ENCODE measurements around the gene CAMKK1. TPM values are rescaled to one million over a fixed set of nuclear protein-coding genes. Genes with fewer than 3 reads are reported as not detected.

The CAMKK1 gene
- polyA plus RNA-seq, 1 donor (not counting 4 experiments of a cell fraction or from before 2014, with no cell fraction given), result 2.5 TPM

DNA sequence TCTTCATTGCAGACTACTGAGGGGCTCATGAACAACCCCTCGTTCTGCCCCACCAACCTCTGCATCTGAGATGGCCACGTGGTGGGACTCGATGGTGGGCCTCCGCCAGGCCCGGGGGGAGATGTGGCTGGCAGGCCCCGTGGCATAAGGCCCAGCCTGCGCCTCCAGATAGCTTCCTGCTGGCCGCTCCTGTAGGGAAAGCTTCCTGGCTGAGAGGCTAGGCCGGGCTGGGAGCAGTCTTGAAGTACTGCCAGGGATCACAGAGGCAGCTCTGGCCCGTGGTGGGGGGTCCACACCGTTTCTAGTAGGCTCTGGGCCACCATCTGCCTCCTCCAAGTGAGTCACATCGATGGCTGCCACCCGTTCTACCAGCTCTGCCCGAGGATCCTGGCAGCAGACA, 7.6 kb downstream of the CAMKK1 start:
- peaks cover 0 to 2% of the 10 kb centered on the region in 2 experiments for H3K36me3 ChIP-seq (ENCODE audit: control insufficient read depth in 2 of 2, extremely low read depth in 1 of 2, insufficient read depth in 2 of 2, low read length in 2 of 2)
- H4K20me1 ChIP-seq (ENCODE audit: control insufficient read depth, extremely low read depth, insufficient read depth, low read length), result no peaks in the 10 kb centered on the region
- no peaks in the 10 kb centered on the region for H3K79me2 ChIP-seq (ENCODE audit: control insufficient read depth, insufficient read depth, low read length)
- H3K9me3 ChIP-seq (ENCODE audit: control insufficient read depth, low read depth, low read length), result no peaks in the 10 kb centered on the region
- H3K27me3 ChIP-seq (ENCODE audit: control insufficient read depth, extremely low read depth, insufficient read depth, low read length), result no peaks in the 10 kb centered on the region
- no peak for DNase-seq (ENCODE audit: low read depth, low spot score)
- H3K4me2 ChIP-seq (ENCODE audit: control insufficient read depth, extremely low read depth, insufficient read depth, low read depth, low read length), result no peak overlapping the region
- H3K4me3 ChIP-seq (ENCODE audit: control insufficient read depth in 2 of 3, extremely low read depth in 1 of 3, insufficient read depth in 2 of 3, low read depth in 1 of 3, low read length in 3 of 3), result no peak overlapping the region
- H2AFZ ChIP-seq (ENCODE audit: control insufficient read depth, low read length), result no peak overlapping the region
- peaks cover 28% of the 10 kb centered on the region for H3K4me1 ChIP-seq (ENCODE audit: control insufficient read depth, extremely low read depth, insufficient read depth, low read length)
- no peak overlapping the region for H3K27ac ChIP-seq (ENCODE audit: control insufficient read depth, insufficient read depth, low read length)
- no peak for TF ChIP-seq EZH2 (IDR thresholded peaks at IDR 0.05; ENCODE audit: low read length)
- TF ChIP-seq, protein P1, sequence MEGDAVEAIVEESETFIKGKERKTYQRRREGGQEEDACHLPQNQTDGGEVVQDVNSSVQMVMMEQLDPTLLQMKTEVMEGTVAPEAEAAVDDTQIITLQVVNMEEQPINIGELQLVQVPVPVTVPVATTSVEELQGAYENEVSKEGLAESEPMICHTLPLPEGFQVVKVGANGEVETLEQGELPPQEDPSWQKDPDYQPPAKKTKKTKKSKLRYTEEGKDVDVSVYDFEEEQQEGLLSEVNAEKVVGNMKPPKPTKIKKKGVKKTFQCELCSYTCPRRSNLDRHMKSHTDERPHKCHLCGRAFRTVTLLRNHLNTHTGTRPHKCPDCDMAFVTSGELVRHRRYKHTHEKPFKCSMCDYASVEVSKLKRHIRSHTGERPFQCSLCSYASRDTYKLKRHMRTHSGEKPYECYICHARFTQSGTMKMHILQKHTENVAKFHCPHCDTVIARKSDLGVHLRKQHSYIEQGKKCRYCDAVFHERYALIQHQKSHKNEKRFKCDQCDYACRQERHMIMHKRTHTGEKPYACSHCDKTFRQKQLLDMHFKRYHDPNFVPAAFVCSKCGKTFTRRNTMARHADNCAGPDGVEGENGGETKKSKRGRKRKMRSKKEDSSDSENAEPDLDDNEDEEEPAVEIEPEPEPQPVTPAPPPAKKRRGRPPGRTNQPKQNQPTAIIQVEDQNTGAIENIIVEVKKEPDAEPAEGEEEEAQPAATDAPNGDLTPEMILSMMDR (optimal IDR thresholded peaks at IDR 0.05 in 1 of 3, IDR thresholded peaks at IDR 0.05 in 1 of 3, conservative IDR thresholded peaks at IDR 0.05 in 1 of 3; ENCODE audit: extremely low read depth in 1 of 3, insufficient read depth in 2 of 3, low read length in 3 of 3), result no peak
- H3K9me1 ChIP-seq (ENCODE audit: control insufficient read depth, extremely low read depth, insufficient read depth, low read length), result no peaks in the 10 kb centered on the region
- H3K9ac ChIP-seq (ENCODE audit: control insufficient read depth, extremely low read depth, insufficient read depth, low read length), result no peak overlapping the region
- FAIRE-seq, result no peak
- dilution Hi-C loops (cut with MboI; ENCODE audit: extremely low pct_ligation_motif_present, low sequenced_read_pairs), result no loop called here

DNA sequence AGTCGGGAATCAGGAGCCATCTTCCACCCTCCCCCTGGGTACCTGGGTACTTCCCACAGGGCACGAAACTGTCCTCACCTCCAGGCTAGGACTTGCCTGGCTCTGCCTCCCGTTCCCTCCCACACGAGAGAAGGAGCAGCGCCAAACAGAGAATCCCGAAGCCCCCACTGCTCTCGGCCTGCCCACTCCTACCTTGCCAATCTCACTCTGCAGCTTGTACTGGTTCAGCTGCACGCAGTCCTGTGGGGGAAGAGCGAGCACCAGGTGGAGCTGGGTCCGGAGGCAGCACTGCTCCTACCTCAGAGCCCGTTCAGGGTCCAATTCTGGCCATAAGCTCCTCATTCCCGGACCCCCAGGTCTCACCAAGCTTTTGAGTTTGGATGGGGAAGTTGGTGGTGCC, 8.7 kb downstream of the CAMKK1 start:
- Histone ChIP-seq H3K9me3 (ENCODE audit: control insufficient read depth, low read depth, low read length) (no peaks in the 10 kb centered on the region), H3K4me1 (ENCODE audit: control insufficient read depth, extremely low read depth, insufficient read depth, low read length) (peaks cover 17% of the 10 kb centered on the region), H3K27me3 (ENCODE audit: control insufficient read depth, extremely low read depth, insufficient read depth, low read length) (no peaks in the 10 kb centered on the region), H3K79me2 (ENCODE audit: control insufficient read depth, insufficient read depth, low read length) (no peaks in the 10 kb centered on the region), H3K4me3 (ENCODE audit: control insufficient read depth in 2 of 3, extremely low read depth in 1 of 3, insufficient read depth in 2 of 3, low read depth in 1 of 3, low read length in 3 of 3) (no peak overlapping the region), H3K36me3 (ENCODE audit: control insufficient read depth in 2 of 2, extremely low read depth in 1 of 2, insufficient read depth in 2 of 2, low read length in 2 of 2) (peaks cover 0 to 2% of the 10 kb centered on the region in 2 experiments), H4K20me1 (ENCODE audit: control insufficient read depth, extremely low read depth, insufficient read depth, low read length) (no peaks in the 10 kb centered on the region), H3K9me1 (ENCODE audit: control insufficient read depth, extremely low read depth, insufficient read depth, low read length) (no peaks in the 10 kb centered on the region), H3K27ac (ENCODE audit: control insufficient read depth, insufficient read depth, low read length) (no peak overlapping the region), H2AFZ (ENCODE audit: control insufficient read depth, low read length) (no peak overlapping the region), H3K9ac (ENCODE audit: control insufficient read depth, extremely low read depth, insufficient read depth, low read length) (no peak overlapping the region), H3K4me2 (ENCODE audit: control insufficient read depth, extremely low read depth, insufficient read depth, low read depth, low read length) (no peak overlapping the region)
- TF ChIP-seq, protein P1 (optimal IDR thresholded peaks at IDR 0.05 in 1 of 3, IDR thresholded peaks at IDR 0.05 in 1 of 3, conservative IDR thresholded peaks at IDR 0.05 in 1 of 3; ENCODE audit: extremely low read depth in 1 of 3, insufficient read depth in 2 of 3, low read length in 3 of 3), result no peak
- no peak for TF ChIP-seq EZH2 (IDR thresholded peaks at IDR 0.05; ENCODE audit: low read length)
- no peak for DNase-seq (ENCODE audit: low read depth, low spot score)
- FAIRE-seq, result no peak
- dilution Hi-C loops (cut with MboI; ENCODE audit: extremely low pct_ligation_motif_present, low sequenced_read_pairs), result no loop called here

Data from keratinocyte (primary cell).